HEK293 (cell line): ENCODE results near the gene TYSND1.

Experiments used
- EGR2 ChIP-seq: fragments of 450-650 bp; formaldehyde crosslinking; IDR thresholded peaks from 2 replicates; pipeline ENCODE4 v1.5.1; 2016; ENCODE audit warnings: low read depth, missing biosample characterization, missing genetic modification characterization
- ZBTB21 ChIP-seq: fragments of 450-650 bp; formaldehyde crosslinking; IDR thresholded peaks from 2 replicates; pipeline ENCODE4 v1.5.1; 2017; ENCODE audit warnings: missing biosample characterization, missing genetic modification characterization
- ZBTB48 ChIP-seq: fragments of 450-650 bp; formaldehyde crosslinking; IDR thresholded peaks from 2 replicates; pipeline ENCODE4 v1.5.1; 2016; ENCODE audit warnings: missing biosample characterization, missing genetic modification characterization
- ZFP69B ChIP-seq: fragments of 450-650 bp; formaldehyde crosslinking; IDR thresholded peaks from 2 replicates; pipeline ENCODE4 v1.5.1; 2016; ENCODE audit warnings: missing biosample characterization, missing genetic modification characterization
- ZNF10 ChIP-seq: fragments of 450-650 bp; formaldehyde crosslinking; IDR thresholded peaks from 2 replicates; pipeline ENCODE4 v1.5.1; 2017; ENCODE audit warnings: missing biosample characterization, missing genetic modification characterization
- ZNF16 ChIP-seq: fragments of 450-650 bp; formaldehyde crosslinking; IDR thresholded peaks from 2 replicates; pipeline ENCODE4 v1.5.1; 2016; ENCODE audit warnings: low read depth, missing biosample characterization, missing genetic modification characterization
- ZNF174 ChIP-seq: fragments of 450-650 bp; formaldehyde crosslinking; IDR thresholded peaks from 2 replicates; pipeline ENCODE4 v1.5.0; 2017; ENCODE audit warnings: missing biosample characterization, mild to moderate bottlenecking, missing genetic modification characterization
- ZNF23 ChIP-seq: fragments of 450-650 bp; formaldehyde crosslinking; IDR thresholded peaks from 2 replicates; pipeline ENCODE4 v1.5.1; 2016; ENCODE audit warnings: missing biosample characterization, missing genetic modification characterization, borderline replicate concordance
- ZNF280C ChIP-seq: fragments of 450-650 bp; formaldehyde crosslinking; IDR thresholded peaks from 2 replicates; pipeline ENCODE4 v1.5.1; 2016; ENCODE audit warnings: missing biosample characterization, missing genetic modification characterization
- ZNF324 ChIP-seq: fragments of 450-650 bp; formaldehyde crosslinking; IDR thresholded peaks from 2 replicates; pipeline ENCODE4 v1.5.1; 2016; ENCODE audit warnings: missing biosample characterization, missing genetic modification characterization
- ZNF366 ChIP-seq: fragments of 450-650 bp; formaldehyde crosslinking; conservative IDR thresholded peaks from 2 replicates; pipeline ENCODE4 v1.5.1; 2016; ENCODE audit warnings: missing biosample characterization, missing genetic modification characterization
- ZNF398 ChIP-seq: fragments of 450-650 bp; formaldehyde crosslinking; IDR thresholded peaks from 2 replicates; pipeline ENCODE4 v1.5.1; 2017; ENCODE audit warnings: missing biosample characterization, missing genetic modification characterization
- ZNF449 ChIP-seq: fragments of 450-650 bp; formaldehyde crosslinking; IDR thresholded peaks from 2 replicates; pipeline ENCODE4 v1.5.1; 2017; ENCODE audit warnings: missing biosample characterization, mild to moderate bottlenecking, missing genetic modification characterization, moderate library complexity
- ZNF558 ChIP-seq: fragments of 450-650 bp; formaldehyde crosslinking; IDR thresholded peaks from 2 replicates; pipeline ENCODE4 v1.5.1; 2016; ENCODE audit warnings: missing biosample characterization, missing genetic modification characterization
- ZNF585B ChIP-seq: fragments of 450-650 bp; formaldehyde crosslinking; IDR thresholded peaks from 2 replicates; pipeline ENCODE4 v1.5.1; 2016; ENCODE audit warnings: missing biosample characterization, missing genetic modification characterization
- ZNF610 ChIP-seq: fragments of 450-650 bp; formaldehyde crosslinking; IDR thresholded peaks from 2 replicates; pipeline ENCODE4 v1.5.1; 2016; ENCODE audit warnings: missing biosample characterization, missing genetic modification characterization, borderline replicate concordance
- ZNF624 ChIP-seq: fragments of 450-650 bp; formaldehyde crosslinking; IDR thresholded peaks from 2 replicates; pipeline ENCODE4 v1.5.1; 2017; ENCODE audit warnings: missing biosample characterization, missing genetic modification characterization
- TF ChIP-seq, protein P1 (sequence below): fragments of 450-650 bp; formaldehyde crosslinking; IDR thresholded peaks from 2 replicates; pipeline ENCODE4 v1.5.1; 2016; ENCODE audit warnings: missing biosample characterization, missing genetic modification characterization
- TF ChIP-seq, protein P2 (sequence below): fragments of 450-650 bp; formaldehyde crosslinking; IDR thresholded peaks from 2 replicates; pipeline ENCODE4 v1.5.1; 2016; ENCODE audit warnings: missing biosample characterization, missing genetic modification characterization
- TF ChIP-seq, protein P3 (sequence below): fragments of 450-650 bp; formaldehyde crosslinking; conservative IDR thresholded peaks from 2 replicates; pipeline ENCODE4 v1.5.1; 2016; ENCODE audit warnings: low read depth, missing biosample characterization, missing genetic modification characterization
- TF ChIP-seq, protein P4 (sequence below): fragments of 450-650 bp; formaldehyde crosslinking; IDR thresholded peaks from 2 replicates; pipeline ENCODE4 v1.5.1; 2016; ENCODE audit warnings: missing biosample characterization, missing genetic modification characterization

Gene TYSND1

DNA sequence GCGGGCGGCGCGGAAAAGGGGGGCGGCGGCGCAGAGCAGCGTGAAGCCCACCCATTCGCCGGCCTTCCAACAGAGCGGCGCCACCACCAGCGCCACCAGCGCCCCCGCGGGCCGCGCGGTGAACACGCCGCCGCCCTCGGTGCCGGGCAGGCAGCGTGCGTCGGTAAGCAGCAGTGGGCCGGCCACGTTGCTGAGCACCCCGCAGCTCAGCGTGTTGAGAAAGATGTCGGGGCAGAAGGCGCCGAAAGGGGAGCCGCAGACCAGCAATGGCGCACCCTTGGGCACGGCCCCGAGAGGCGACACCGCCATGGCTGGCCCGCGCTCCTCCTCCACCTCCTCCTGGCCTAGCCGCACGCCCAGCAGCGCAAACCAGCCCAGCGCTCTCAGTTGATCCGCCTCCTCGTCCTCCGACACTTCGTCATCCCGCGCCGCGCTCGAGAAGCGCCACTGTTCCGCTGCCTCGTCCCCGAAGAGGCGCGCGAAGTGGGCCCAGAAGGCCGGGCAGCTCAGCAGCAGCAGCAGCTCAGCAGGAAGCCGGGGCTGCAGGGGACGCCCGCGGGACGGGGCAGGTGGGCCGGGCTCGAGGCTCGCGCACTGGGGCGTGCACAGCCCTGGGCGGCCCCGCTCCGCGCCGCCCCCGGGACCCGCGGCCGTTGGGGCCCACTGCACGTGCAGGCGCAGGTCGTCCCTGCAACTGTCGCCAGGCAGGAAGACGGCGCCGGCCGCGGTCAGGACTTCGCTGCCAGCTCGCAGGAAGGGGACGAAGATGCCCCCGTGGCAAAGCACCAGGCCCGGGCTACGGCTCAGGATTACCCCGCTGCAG lies 623 bp downstream of the TYSND1 start (continued):
- TF ChIP-seq ZBTB21 (tag by site-specific recombination), result no peak
- TF ChIP-seq ZNF558 (tag by site-specific recombination), result no peak
- peak; percentile 84 for TF ChIP-seq ZFP69B (tag by site-specific recombination)
- TF ChIP-seq ZNF280C (tag by site-specific recombination), result no peak
- TF ChIP-seq, protein P1, sequence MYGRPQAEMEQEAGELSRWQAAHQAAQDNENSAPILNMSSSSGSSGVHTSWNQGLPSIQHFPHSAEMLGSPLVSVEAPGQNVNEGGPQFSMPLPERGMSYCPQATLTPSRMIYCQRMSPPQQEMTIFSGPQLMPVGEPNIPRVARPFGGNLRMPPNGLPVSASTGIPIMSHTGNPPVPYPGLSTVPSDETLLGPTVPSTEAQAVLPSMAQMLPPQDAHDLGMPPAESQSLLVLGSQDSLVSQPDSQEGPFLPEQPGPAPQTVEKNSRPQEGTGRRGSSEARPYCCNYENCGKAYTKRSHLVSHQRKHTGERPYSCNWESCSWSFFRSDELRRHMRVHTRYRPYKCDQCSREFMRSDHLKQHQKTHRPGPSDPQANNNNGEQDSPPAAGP (tag by site-specific recombination), result peak; percentile 16; the same call in 1 of the 2 replicates
- TF ChIP-seq ZBTB48, result no peak
- TF ChIP-seq ZNF174, result no peak
- TF ChIP-seq, protein P2, sequence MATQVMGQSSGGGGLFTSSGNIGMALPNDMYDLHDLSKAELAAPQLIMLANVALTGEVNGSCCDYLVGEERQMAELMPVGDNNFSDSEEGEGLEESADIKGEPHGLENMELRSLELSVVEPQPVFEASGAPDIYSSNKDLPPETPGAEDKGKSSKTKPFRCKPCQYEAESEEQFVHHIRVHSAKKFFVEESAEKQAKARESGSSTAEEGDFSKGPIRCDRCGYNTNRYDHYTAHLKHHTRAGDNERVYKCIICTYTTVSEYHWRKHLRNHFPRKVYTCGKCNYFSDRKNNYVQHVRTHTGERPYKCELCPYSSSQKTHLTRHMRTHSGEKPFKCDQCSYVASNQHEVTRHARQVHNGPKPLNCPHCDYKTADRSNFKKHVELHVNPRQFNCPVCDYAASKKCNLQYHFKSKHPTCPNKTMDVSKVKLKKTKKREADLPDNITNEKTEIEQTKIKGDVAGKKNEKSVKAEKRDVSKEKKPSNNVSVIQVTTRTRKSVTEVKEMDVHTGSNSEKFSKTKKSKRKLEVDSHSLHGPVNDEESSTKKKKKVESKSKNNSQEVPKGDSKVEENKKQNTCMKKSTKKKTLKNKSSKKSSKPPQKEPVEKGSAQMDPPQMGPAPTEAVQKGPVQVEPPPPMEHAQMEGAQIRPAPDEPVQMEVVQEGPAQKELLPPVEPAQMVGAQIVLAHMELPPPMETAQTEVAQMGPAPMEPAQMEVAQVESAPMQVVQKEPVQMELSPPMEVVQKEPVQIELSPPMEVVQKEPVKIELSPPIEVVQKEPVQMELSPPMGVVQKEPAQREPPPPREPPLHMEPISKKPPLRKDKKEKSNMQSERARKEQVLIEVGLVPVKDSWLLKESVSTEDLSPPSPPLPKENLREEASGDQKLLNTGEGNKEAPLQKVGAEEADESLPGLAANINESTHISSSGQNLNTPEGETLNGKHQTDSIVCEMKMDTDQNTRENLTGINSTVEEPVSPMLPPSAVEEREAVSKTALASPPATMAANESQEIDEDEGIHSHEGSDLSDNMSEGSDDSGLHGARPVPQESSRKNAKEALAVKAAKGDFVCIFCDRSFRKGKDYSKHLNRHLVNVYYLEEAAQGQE (tag by site-specific recombination), result peak; percentile 21; the same call in 1 of the 2 replicates
- TF ChIP-seq, protein P3, sequence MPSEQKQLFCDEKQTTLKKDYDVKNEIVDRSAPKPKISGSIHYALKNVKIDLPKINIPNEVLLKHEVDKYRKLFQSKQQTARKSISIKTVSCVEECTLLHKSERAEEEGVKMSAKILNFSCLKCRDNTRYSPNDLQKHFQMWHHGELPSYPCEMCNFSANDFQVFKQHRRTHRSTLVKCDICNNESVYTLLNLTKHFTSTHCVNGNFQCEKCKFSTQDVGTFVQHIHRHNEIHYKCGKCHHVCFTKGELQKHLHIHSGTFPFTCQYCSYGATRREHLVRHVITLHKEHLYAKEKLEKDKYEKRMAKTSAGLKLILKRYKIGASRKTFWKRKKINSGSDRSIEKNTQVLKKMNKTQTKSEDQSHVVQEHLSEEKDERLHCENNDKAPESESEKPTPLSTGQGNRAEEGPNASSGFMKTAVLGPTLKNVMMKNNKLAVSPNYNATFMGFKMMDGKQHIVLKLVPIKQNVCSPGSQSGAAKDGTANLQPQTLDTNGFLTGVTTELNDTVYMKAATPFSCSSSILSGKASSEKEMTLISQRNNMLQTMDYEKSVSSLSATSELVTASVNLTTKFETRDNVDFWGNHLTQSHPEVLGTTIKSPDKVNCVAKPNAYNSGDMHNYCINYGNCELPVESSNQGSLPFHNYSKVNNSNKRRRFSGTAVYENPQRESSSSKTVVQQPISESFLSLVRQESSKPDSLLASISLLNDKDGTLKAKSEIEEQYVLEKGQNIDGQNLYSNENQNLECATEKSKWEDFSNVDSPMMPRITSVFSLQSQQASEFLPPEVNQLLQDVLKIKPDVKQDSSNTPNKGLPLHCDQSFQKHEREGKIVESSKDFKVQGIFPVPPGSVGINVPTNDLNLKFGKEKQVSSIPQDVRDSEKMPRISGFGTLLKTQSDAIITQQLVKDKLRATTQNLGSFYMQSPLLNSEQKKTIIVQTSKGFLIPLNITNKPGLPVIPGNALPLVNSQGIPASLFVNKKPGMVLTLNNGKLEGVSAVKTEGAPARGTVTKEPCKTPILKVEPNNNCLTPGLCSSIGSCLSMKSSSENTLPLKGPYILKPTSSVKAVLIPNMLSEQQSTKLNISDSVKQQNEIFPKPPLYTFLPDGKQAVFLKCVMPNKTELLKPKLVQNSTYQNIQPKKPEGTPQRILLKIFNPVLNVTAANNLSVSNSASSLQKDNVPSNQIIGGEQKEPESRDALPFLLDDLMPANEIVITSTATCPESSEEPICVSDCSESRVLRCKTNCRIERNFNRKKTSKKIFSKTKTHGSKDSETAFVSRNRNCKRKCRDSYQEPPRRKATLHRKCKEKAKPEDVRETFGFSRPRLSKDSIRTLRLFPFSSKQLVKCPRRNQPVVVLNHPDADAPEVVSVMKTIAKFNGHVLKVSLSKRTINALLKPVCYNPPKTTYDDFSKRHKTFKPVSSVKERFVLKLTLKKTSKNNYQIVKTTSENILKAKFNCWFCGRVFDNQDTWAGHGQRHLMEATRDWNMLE (tag by site-specific recombination), result no peak
- TF ChIP-seq, protein P4, sequence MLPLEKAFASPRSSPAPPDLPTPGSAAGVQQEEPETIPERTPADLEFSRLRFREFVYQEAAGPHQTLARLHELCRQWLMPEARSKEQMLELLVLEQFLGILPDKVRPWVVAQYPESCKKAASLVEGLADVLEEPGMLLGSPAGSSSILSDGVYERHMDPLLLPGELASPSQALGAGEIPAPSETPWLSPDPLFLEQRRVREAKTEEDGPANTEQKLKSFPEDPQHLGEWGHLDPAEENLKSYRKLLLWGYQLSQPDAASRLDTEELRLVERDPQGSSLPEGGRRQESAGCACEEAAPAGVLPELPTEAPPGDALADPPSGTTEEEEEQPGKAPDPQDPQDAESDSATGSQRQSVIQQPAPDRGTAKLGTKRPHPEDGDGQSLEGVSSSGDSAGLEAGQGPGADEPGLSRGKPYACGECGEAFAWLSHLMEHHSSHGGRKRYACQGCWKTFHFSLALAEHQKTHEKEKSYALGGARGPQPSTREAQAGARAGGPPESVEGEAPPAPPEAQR, result no peak
- 0 out of 2 replicates have a peak, but pooled peaks have one; percentile 27 for TF ChIP-seq ZNF610 (tag by site-specific recombination)
- TF ChIP-seq ZNF324 (tag by site-specific recombination), result peak; percentile 32
- TF ChIP-seq ZNF398 (tag by site-specific recombination), result no peak
- no peak for TF ChIP-seq ZNF366 (tag by site-specific recombination)
- no peak for TF ChIP-seq ZNF624 (tag by site-specific recombination)
- peak; percentile 11; the same call in 1 of the 2 replicates for TF ChIP-seq EGR2 (tag by site-specific recombination)
- TF ChIP-seq ZNF23 (tag by site-specific recombination), result no peak
- peak; percentile 46; the same call in 1 of the 2 replicates for TF ChIP-seq ZNF10
- no peak for TF ChIP-seq ZNF585B (tag by site-specific recombination)
- TF ChIP-seq ZNF449, result peak; percentile 48
- TF ChIP-seq ZNF16 (tag by site-specific recombination), result no peak
